EL (cell line): ENCODE measurements around the gene RAD23B.

Experiments
- DNase-seq: peaks from one replicate; pipeline ENCODE4 v3.0.0-alpha.2; 2016

The RAD23B gene

DNA sequence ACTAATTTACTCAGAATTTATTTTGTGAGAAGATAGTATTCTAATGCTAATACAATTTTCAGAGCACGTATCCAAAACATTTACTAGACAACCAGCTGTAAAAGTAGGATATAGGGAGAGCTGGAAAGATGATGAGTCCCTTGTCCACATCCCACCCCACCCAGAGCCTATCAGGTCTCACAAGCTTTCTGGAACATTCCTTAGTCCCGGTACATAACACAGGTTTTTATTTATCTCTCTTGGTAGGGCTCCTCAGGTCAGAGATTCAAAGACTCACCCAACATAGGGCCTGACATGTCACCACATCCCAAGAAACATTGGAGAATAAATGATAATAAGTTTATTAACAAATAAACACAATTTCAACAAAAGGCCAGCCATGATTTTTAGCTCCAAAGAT lies 13.8 kb upstream of the RAD23B start:
- DNase-seq, result no peak

GRCh38 chr9:107269681-107270080 lies 13.4 kb upstream of the RAD23B start:
- DNase-seq, result no peak

DNA sequence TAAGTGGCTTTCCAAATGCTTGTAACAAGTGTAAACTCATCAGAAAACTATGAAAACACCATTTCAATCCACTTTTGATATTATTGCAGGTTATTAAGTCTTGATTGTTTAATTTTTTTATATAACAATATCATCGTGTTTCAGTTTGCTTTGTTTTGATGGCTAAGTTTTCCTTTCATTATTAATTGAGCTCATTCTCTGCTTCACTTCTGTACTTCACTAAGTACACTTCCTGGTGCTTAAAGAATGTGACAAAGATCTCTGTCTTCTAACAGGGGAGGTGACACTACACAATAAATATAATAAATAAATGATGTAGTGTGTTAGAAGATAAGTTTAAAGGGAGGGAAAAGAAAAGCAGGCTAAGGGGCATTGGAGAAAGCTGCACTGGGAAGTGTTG lies 13.0 kb upstream of the RAD23B start:
- no peak for DNase-seq

DNA sequence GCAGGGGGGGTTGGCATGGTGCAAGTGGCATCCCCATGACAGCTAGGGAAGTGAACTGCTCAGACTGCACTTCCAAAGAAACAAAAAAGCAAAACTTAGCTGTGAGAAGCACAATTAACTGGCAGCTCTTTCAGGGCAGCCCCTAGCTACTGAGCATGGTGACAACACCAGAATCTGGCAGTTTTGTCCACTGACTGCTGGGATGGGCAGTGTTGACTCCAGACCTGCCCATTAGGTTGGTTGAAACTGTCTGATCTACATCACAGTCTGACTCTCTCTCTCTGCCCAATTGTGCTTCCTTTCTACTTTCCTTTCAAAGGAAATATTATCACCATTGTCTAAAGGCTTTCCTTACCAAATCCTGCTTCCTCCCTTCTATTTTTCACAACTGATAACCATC lies 12.5 kb upstream of the RAD23B start:
- DNase-seq, result no peak

DNA sequence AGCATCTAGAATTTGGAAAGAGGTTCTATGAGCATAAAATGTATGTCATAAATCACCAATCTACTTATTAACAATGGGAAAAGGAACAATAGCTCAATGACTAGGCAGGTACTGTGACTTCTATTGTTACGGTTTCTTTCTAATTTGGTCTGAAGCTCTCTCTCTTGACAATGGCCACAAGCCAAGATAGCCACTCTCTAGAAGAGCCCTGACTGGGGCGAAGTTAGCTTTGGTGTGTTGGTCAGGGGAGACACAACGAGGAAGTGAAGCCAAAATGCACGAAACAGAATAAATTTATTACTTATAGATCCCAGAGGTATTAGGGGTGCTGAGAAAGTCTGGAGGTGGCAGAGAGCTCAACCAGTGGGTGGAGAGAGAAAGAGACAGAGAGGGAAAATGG lies 9.4 kb upstream of the RAD23B start:
- no peak for DNase-seq

GRCh38 chr9:107274096-107274495 lies 9.0 kb upstream of the RAD23B start:
- DNase-seq, result no peak

DNA sequence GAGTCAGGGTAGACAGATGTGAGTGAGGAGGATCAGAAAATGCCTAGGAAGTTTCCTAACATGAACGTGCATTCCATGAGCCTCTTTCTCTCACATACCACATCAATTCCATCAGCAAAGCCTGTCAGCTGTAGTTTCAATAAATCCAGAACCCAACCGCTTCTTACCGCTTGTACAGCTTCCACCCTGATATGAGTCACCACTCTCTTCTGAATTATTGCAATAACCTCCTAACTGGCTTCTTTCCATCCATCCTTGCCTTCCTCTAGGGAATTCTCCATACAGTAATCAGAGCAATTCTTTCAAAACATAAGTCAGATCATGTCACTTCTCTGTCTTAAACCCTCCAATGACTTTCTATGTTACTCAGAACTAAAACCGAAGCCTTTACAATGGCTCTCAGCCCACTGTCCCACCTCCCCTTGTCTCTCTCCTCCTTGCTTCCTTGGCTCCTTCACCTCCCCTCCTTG lies 8.1 kb upstream of the RAD23B start:
- DNase-seq, result peak; percentile 99

- DNase-seq, result no peak
Measured at GRCh38 chr9:107275530-107275929, 7.5 kb upstream of the RAD23B start.

GRCh38 chr9:107276966-107277710 lies 5.9 kb upstream of the RAD23B start:
- DNase-seq, result peak; percentile 79

DNA sequence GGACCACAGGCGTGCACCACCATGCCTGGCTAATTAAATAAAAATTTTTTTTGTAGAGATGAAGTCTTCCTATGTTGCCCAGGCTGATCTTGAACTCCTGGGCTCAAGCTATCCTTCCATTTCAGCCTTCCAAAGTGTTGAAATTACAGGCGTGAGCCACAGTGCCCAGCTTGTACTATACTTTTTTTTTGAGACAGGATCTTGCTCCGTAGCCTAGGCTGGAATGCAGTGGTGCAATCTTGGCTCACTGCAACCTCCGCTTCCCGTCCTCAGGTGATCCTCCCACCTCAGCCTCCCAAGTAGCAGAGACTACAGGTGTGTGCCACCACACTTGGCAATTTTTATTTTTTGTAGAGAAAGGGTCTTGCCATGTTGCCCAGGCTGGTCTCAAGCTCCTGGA lies 5.3 kb upstream of the RAD23B start:
- DNase-seq, result no peak

GRCh38 chr9:107279086-107279485 lies 4.0 kb upstream of the RAD23B start:
- DNase-seq, result no peak

DNA sequence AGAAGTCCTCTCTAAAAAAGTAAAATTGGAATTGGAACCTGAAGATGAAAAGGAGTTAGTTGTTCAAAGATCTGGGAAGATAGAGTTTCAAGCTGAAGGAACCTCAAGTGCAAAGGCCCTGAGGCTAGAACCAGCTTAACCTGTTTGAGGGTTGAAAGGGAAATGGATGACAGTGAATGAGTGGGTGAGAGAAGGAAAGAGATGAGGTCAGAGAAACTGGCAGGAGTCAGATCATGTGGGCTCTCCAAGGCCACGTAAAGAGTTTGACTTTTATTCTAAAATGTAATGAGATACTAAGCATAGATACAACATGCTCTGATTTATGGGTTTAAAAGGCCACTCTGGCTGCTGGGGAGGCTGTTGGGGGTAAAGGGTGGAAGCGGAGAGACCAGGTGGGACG lies 2.5 kb upstream of the RAD23B start:
- peak; percentile 72 for DNase-seq

DNA sequence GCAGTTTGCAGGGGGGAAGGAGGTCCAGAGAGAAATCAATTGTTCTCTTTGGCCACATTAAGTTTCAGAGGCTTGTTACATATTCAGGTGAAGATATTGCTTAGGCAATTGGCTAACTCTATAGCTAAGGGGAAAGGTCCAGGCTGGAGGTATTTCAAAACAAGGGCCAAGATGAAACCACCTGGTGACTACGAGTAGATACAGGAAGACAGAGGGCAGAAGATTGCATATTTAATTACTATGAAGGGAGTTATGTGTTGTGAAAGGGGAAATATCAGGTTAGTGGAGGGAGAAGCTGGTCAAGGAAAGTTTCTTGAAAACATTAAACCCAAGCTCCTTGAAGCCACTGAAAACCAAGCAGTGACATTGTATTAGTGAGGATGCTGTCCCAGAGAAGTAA lies 1.9 kb upstream of the RAD23B start:
- DNase-seq, result no peak

DNA sequence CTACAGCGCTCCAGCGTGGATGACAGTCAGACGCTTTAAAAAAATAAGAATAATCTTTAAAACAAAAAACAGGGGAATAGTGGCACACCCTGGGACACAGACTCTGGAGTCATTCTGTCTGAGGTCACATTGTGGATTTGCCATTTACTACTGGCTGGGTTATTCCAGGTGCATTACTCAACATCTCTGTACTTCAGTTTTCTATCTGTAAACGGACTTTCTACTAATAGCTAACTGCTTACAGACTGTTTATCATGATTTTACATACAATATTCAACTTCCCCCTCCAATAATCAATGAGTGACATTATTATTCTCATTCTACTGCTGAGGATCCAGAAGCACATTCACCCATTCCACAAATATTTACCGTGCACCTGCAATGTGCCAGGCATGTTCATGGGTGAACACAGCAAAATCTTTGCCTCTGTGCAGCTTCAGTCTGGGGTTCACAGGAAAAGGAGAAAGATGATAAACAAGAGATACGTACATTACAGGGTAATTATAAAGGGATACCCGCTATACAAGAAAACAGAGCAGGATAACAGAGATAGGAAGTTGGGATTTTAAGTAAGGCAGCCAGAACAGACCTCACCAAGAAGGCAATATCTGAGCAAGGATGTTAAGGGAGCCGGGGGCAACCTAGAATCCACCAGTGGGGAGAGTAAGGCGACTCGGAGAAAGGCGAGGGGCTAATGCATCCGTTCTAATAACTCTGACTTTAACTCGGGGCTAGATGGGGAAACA lies 984 bp upstream of the RAD23B start:
- DNase-seq, result no peak

GRCh38 chr9:107283623-107284616 lies 841 bp downstream of the RAD23B start:
- peak; percentile 77 for DNase-seq

- no peak for DNase-seq
Measured at GRCh38 chr9:107284636-107285035, 1.6 kb downstream of the RAD23B start.

- no peak for DNase-seq
Measured at GRCh38 chr9:107285286-107285685, 2.2 kb downstream of the RAD23B start.

- DNase-seq, result no peak
Measured at GRCh38 chr9:107286057-107286456, 3.0 kb downstream of the RAD23B start.

GRCh38 chr9:107288701-107289100 lies 5.6 kb downstream of the RAD23B start:
- DNase-seq, result no peak

DNA sequence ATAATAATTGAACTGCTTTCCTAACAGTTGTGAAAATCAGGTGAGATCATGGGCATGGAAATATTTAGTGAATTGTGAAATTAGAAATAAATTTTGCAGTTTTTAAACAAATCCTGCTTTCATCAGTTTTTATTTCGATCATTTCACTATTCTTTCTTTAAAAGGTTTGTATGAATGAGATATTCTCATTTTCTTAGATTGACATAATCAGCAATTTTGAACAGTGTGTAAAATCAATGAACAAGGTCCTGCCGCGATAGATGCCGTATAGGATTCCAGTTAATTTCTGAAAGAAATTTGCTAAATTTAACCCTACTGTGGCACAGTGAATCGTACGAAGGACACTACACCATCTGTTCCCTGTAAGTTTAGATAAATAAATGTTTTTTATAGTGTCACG lies 7.5 kb downstream of the RAD23B start:
- DNase-seq, result no peak

- DNase-seq, result no peak
Measured at GRCh38 chr9:107292821-107293542, 9.9 kb downstream of the RAD23B start.

GRCh38 chr9:107293543-107294085 lies 10.5 kb downstream of the RAD23B start:
- no peak for DNase-seq
